Liver (tissue), 3 donors: ENCODE results near the gene ITGA2.
A peak's percentile ranks its signal among the peaks of the same experiment; 100 is the strongest.

Experiments
- EGR1 ChIP-seq, 2 donors: IDR thresholded peaks; 2 replicates each; pipeline ENCODE4 v1.6.1; 2016 to 2018; ENCODE audit warnings: antibody characterized with exemption in 2 of 2, low read depth in 2 of 2
- FOXA1 ChIP-seq: IDR thresholded peaks from 2 replicates; pipeline ENCODE4 v1.6.1; 2016; ENCODE audit warnings: antibody characterized with exemption
- FOXA2 ChIP-seq: IDR thresholded peaks from 2 replicates; pipeline ENCODE4 v1.6.1; 2016; ENCODE audit warnings: antibody characterized with exemption
- GABPA ChIP-seq, 2 donors: IDR thresholded peaks in 1 of 2; conservative IDR thresholded peaks in 1 of 2; 2 replicates each; pipeline ENCODE4 v1.6.1; 2016; ENCODE audit warnings: antibody characterized with exemption in 2 of 2, mild to moderate bottlenecking in 1 of 2, moderate library complexity in 1 of 2
- RAD21 ChIP-seq, 2 donors: IDR thresholded peaks; 2 replicates each; pipeline ENCODE4 v1.6.1; 2016; ENCODE audit warnings: antibody characterized with exemption in 2 of 2, mild to moderate bottlenecking in 2 of 2
- RXRA ChIP-seq, 2 donors: IDR thresholded peaks; 2 replicates each; pipeline ENCODE4 v1.6.1; 2017 to 2018; ENCODE audit warnings: antibody characterized with exemption in 2 of 2, mild to moderate bottlenecking in 1 of 2
- SP1 ChIP-seq: IDR thresholded peaks from 2 replicates; pipeline ENCODE4 v1.6.1; 2018; ENCODE audit warnings: antibody characterized with exemption, mild to moderate bottlenecking
- TAF1 ChIP-seq: conservative IDR thresholded peaks from 2 replicates; pipeline ENCODE4 v1.6.1; 2016; ENCODE audit warnings: antibody characterized with exemption, mild to moderate bottlenecking
- YY1 ChIP-seq: IDR thresholded peaks from 2 replicates; pipeline ENCODE4 v1.6.1; 2016; ENCODE audit warnings: antibody characterized with exemption, mild to moderate bottlenecking
- TF ChIP-seq, protein P1 (sequence below): fragments of 150-350 bp; IDR thresholded peaks from 2 replicates; pipeline ENCODE4 v1.5.1; 2017; ENCODE audit warnings: improper control_type of control experiment, low read depth, low read length; ENCODE audit not compliant: missing input control
- TF ChIP-seq, protein P2 (sequence below): IDR thresholded peaks from 2 replicates; pipeline ENCODE4 v1.6.1; 2016; ENCODE audit warnings: antibody characterized with exemption
- TF ChIP-seq, protein P3 (sequence below): IDR thresholded peaks from 2 replicates; pipeline ENCODE4 v1.6.1; 2016; ENCODE audit warnings: antibody characterized with exemption
- TF ChIP-seq, protein P4 (sequence below): IDR thresholded peaks from 2 replicates; pipeline ENCODE4 v1.6.1; 2016; ENCODE audit warnings: antibody characterized with exemption, mild to moderate bottlenecking
- donor health status: healthy.
- donor health status: healthy.

DNA sequence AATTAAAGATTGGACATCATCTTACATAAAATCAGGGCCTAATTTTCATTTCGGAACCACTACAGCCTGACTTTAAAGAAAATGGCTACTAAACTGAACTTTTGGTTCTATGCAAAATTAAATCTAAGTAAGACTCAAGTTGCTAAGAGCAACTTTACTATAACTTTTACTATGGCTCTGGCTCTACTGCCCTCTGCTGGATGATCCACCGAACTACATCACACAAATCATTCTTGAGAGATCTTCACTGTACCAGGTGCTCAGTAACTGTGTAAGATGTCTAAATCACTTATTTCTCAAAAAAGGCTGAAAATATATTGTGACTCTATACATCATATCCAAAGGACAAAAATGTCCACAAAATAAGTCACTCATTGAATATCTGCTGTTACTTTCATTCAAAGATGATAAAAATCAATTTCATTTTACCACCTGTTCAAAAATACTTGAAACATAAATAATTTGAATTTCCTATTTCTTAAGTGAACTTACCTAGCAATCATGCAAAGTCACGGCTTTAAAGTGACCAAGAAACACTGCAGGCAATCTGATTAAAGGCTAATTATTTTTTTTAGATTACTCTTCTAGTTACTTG is 106.9 kb downstream of the ITGA2 start:
- TF ChIP-seq, protein P1, sequence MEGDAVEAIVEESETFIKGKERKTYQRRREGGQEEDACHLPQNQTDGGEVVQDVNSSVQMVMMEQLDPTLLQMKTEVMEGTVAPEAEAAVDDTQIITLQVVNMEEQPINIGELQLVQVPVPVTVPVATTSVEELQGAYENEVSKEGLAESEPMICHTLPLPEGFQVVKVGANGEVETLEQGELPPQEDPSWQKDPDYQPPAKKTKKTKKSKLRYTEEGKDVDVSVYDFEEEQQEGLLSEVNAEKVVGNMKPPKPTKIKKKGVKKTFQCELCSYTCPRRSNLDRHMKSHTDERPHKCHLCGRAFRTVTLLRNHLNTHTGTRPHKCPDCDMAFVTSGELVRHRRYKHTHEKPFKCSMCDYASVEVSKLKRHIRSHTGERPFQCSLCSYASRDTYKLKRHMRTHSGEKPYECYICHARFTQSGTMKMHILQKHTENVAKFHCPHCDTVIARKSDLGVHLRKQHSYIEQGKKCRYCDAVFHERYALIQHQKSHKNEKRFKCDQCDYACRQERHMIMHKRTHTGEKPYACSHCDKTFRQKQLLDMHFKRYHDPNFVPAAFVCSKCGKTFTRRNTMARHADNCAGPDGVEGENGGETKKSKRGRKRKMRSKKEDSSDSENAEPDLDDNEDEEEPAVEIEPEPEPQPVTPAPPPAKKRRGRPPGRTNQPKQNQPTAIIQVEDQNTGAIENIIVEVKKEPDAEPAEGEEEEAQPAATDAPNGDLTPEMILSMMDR, result peak; percentile 79
- TF ChIP-seq FOXA2 (no peak), RAD21 (IDR thresholded peaks at IDR 0.05) (peak; percentile 82 to 90), EGR1 (IDR thresholded peaks at IDR 0.05; ENCODE audit: low read depth in 2 of 2) (no peak), GABPA (IDR thresholded peaks at IDR 0.05 in 1 of 2, conservative IDR thresholded peaks at IDR 0.05 in 1 of 2) (no peak), TAF1 (no peak), FOXA1 (no peak), RXRA (IDR thresholded peaks at IDR 0.05) (no peak), YY1 (no peak), SP1 (no peak)
- TF ChIP-seq, protein P2, sequence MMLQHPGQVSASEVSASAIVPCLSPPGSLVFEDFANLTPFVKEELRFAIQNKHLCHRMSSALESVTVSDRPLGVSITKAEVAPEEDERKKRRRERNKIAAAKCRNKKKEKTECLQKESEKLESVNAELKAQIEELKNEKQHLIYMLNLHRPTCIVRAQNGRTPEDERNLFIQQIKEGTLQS, result no peak
- TF ChIP-seq, protein P3, sequence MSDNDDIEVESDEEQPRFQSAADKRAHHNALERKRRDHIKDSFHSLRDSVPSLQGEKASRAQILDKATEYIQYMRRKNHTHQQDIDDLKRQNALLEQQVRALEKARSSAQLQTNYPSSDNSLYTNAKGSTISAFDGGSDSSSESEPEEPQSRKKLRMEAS, result no peak
- TF ChIP-seq, protein P4, sequence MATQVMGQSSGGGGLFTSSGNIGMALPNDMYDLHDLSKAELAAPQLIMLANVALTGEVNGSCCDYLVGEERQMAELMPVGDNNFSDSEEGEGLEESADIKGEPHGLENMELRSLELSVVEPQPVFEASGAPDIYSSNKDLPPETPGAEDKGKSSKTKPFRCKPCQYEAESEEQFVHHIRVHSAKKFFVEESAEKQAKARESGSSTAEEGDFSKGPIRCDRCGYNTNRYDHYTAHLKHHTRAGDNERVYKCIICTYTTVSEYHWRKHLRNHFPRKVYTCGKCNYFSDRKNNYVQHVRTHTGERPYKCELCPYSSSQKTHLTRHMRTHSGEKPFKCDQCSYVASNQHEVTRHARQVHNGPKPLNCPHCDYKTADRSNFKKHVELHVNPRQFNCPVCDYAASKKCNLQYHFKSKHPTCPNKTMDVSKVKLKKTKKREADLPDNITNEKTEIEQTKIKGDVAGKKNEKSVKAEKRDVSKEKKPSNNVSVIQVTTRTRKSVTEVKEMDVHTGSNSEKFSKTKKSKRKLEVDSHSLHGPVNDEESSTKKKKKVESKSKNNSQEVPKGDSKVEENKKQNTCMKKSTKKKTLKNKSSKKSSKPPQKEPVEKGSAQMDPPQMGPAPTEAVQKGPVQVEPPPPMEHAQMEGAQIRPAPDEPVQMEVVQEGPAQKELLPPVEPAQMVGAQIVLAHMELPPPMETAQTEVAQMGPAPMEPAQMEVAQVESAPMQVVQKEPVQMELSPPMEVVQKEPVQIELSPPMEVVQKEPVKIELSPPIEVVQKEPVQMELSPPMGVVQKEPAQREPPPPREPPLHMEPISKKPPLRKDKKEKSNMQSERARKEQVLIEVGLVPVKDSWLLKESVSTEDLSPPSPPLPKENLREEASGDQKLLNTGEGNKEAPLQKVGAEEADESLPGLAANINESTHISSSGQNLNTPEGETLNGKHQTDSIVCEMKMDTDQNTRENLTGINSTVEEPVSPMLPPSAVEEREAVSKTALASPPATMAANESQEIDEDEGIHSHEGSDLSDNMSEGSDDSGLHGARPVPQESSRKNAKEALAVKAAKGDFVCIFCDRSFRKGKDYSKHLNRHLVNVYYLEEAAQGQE, result no peak
